Smooth muscle cell of bladder (primary cell): ENCODE results near the gene CENPW. TPM values are rescaled to one million over a fixed set of nuclear protein-coding genes. Genes with fewer than 3 reads are reported as not detected.

ENCODE experiments used
- total RNA-seq: library from RNA; depleted of rRNA; stranded (reverse); fragments of >200 nt; gene quantifications from 2 replicates; pipeline ENCODE4 v1.2.3, GENCODE V29; 2014

CENPW gene
- 6.0 and 7.8 TPM in 2 replicates for total RNA-seq

DNA sequence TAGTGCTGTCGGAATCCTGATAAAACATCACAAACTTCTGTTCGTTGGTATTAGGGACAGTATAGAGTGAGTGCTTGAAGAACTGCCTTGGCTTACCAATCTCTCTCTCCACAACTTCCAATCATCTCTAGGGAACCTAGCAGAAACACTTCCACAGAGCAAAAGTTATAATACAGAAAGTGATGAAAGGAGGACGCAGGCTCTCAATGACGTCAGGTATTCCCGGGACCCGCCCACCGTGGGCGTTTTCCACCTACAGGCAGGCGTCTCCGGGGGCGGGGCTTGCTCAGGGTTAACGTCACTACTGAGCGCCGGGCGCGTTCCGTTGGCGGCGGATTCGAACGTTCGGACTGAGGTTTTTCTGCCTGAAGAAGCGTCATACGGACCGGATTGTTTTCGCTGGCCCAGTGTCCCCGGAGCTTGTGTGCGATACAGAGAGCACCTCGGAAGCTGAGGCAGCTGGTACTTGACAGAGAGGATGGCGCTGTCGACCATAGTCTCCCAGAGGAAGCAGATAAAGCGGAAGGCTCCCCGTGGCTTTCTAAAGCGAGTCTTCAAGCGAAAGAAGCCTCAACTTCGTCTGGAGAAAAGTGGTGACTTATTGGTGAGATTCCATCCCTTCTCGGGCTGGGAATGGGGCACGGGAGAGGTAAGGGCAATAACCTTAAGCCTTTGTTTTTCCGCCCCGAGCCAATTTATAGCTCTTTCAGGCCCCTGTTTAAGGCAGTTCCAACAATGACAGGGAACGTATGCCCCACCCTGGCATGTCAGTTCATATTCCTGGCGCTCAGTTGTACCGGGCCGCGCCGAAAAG is at the start of gene CENPW:
TSS of gene CENPW (plus strand) at position 320 of the 814 bp plus-strand sequence. CDS start at position 479, 159 bp downstream.

